ENCODE data around the gene SAMD4A.

- TF ChIP-seq CTCF (IDR thresholded peaks at IDR 0.05) (peak; percentile 76 to 93 (median 83)), POLR2A (IDR thresholded peaks at IDR 0.05) (no peak)
Measured at GRCh38 chr14:54805445-54806322, 238.8 kb downstream of the SAMD4A start.
